ENCODE data around the gene ZBTB9. TPM values are rescaled to one million over a fixed set of nuclear protein-coding genes. Genes with fewer than 3 reads are reported as not detected.

ZBTB9 gene
- total and polyA plus RNA-seq, 2 donors (not counting 1 experiment from before 2014, with no cell fraction given): 2.9 to 11.8 TPM

- Histone ChIP-seq H3K27ac (ENCODE audit: low read length in 2 of 2) (no peak overlapping the region), H3K9me3 (ENCODE audit: control extremely low read depth in 1 of 3, control insufficient read depth in 2 of 3, insufficient read depth in 1 of 3, low read length in 2 of 3) (no peaks in the 10 kb centered on the region), H2AFZ (ENCODE audit: insufficient read depth, low read depth, low read length, poor library complexity, severe bottlenecking) (no peak overlapping the region), H3K4me3 (ENCODE audit: control extremely low read depth in 1 of 5, extremely low read depth in 1 of 5, insufficient read depth in 1 of 5, low read depth in 2 of 5, low read length in 4 of 5) (no peak overlapping the region), H3K27me3 (replicated peaks in 1 of 4; ENCODE audit: control extremely low read depth in 1 of 4, control insufficient read depth in 3 of 4, insufficient read depth in 4 of 4, low read length in 3 of 4) (no peaks in the 10 kb centered on the region), H3K4me1 (ENCODE audit: control insufficient read depth in 2 of 2, insufficient read depth in 2 of 2, low read length in 2 of 2) (no peaks in the 10 kb centered on the region), H3K4me2 (replicated peaks; ENCODE audit: low read depth, low read length, poor library complexity, severe bottlenecking) (no peak overlapping the region), H4K20me1 (ENCODE audit: control insufficient read depth, insufficient read depth, low read length, poor library complexity, severe bottlenecking) (no peaks in the 10 kb centered on the region), H3K79me2 (ENCODE audit: control insufficient read depth, insufficient read depth, low read length) (no peaks in the 10 kb centered on the region), H3K36me3 (replicated peaks in 1 of 2; ENCODE audit: control extremely low read depth in 1 of 2, control insufficient read depth in 1 of 2, extremely low read depth in 1 of 2, insufficient read depth in 2 of 2, low read length in 1 of 2) (no peaks in the 10 kb centered on the region), H3K9ac (ENCODE audit: low read length) (no peak overlapping the region)
- ChIA-PET CTCF (no interaction called here), POLR2A (interaction anchor here (0.6 kb wide), 1 partner anchor 64 kb away, joined by 3 read pairs; no protein-coding TSS in a partner anchor)
- Mint-ChIP-seq H3K4me1 (no peaks in the 10 kb centered on the region), H3K9me3 (ENCODE audit: insufficient read depth) (no peaks in the 10 kb centered on the region), H3K27me3 (peaks cover 8% of the 10 kb centered on the region), H3K27ac (no peak overlapping the region), H3K4me3 (no peak overlapping the region)
- no peak for TF ChIP-seq CTCF (IDR thresholded peaks at IDR 0.05)
- no peak for TF ChIP-seq EZH2 (IDR thresholded peaks at IDR 0.05; ENCODE audit: borderline replicate concordance, insufficient read depth, low read depth, low read length, poor library complexity, severe bottlenecking)
- DNase-seq (no peak), ATAC-seq (ENCODE audit: low read depth) (no peak)
- 88% methylated on average over 6 of the region's 6 CpGs for WGBS (ENCODE audit: insufficient coverage)
- intact Hi-C loops (cut with micrococcal nuclease): no loop called here
Observed at GRCh38 chr6:33490621-33491020, 36.2 kb downstream of the ZBTB9 start.

- no peaks in the 10 kb centered on the region for H3K27me3 ChIP-seq (replicated peaks in 1 of 4; ENCODE audit: control extremely low read depth in 1 of 4, control insufficient read depth in 3 of 4, insufficient read depth in 4 of 4, low read length in 3 of 4)
- H3K4me2 ChIP-seq (replicated peaks; ENCODE audit: low read depth, low read length, poor library complexity, severe bottlenecking): no peak overlapping the region
- intact Hi-C loops (cut with micrococcal nuclease): loop anchor here (1.0 kb wide), 1 partner anchor 101 kb away; the partner anchor contains the start of gene KIFC1
- H3K4me1 Mint-ChIP-seq: no peaks in the 10 kb centered on the region
- ChIA-PET CTCF (interaction anchor here (1.1 kb wide), 2 partner anchors 38 to 102 kb away, joined by 3 read pairs; partner anchors contain the start of gene ZBTB9), POLR2A (interaction anchor here (0.6 kb wide), 1 partner anchor 70 kb away, joined by 4 read pairs; no protein-coding TSS in a partner anchor)
- peaks cover 8% of the 10 kb centered on the region for H3K27me3 Mint-ChIP-seq
- no peaks in the 10 kb centered on the region for H3K4me1 ChIP-seq (ENCODE audit: control insufficient read depth in 2 of 2, insufficient read depth in 2 of 2, low read length in 2 of 2)
- 38% methylated on average over 3 of the region's 4 CpGs for WGBS (ENCODE audit: insufficient coverage)
- DNase-seq (peak; percentile 41), ATAC-seq (ENCODE audit: low read depth) (no peak)
- no peaks in the 10 kb centered on the region for H3K9me3 Mint-ChIP-seq (ENCODE audit: insufficient read depth)
- no peak overlapping the region for H3K27ac Mint-ChIP-seq
- H3K9me3 ChIP-seq (ENCODE audit: control extremely low read depth in 1 of 3, control insufficient read depth in 2 of 3, insufficient read depth in 1 of 3, low read length in 2 of 3): no peaks in the 10 kb centered on the region
- no peak overlapping the region for H3K27ac ChIP-seq (ENCODE audit: low read length in 2 of 2)
- H3K79me2 ChIP-seq (ENCODE audit: control insufficient read depth, insufficient read depth, low read length): no peaks in the 10 kb centered on the region
- no peak for TF ChIP-seq CTCF (IDR thresholded peaks at IDR 0.05)
- no peak for TF ChIP-seq EZH2 (IDR thresholded peaks at IDR 0.05; ENCODE audit: borderline replicate concordance, insufficient read depth, low read depth, low read length, poor library complexity, severe bottlenecking)
- no peak overlapping the region for H3K4me3 ChIP-seq (ENCODE audit: control extremely low read depth in 1 of 5, extremely low read depth in 1 of 5, insufficient read depth in 1 of 5, low read depth in 2 of 5, low read length in 4 of 5)
- H3K9ac ChIP-seq (ENCODE audit: low read length): no peak overlapping the region
- H3K36me3 ChIP-seq (replicated peaks in 1 of 2; ENCODE audit: control extremely low read depth in 1 of 2, control insufficient read depth in 1 of 2, extremely low read depth in 1 of 2, insufficient read depth in 2 of 2, low read length in 1 of 2): no peaks in the 10 kb centered on the region
- H2AFZ ChIP-seq (ENCODE audit: insufficient read depth, low read depth, low read length, poor library complexity, severe bottlenecking): peak overlapping the region; percentile 24
- no peaks in the 10 kb centered on the region for H4K20me1 ChIP-seq (ENCODE audit: control insufficient read depth, insufficient read depth, low read length, poor library complexity, severe bottlenecking)
- no peak overlapping the region for H3K4me3 Mint-ChIP-seq
Observed at GRCh38 chr6:33492093-33492492, 37.7 kb downstream of the ZBTB9 start.

Measured in B cell (primary cell).